D721Med (cell line): ENCODE results near the gene KIF5A.

ENCODE experiments used
- DNase-seq: peaks from one replicate; pipeline ENCODE4 v3.0.0; 2011; ENCODE audit warnings: low spot score; ENCODE audit not compliant: insufficient read length
- FAIRE-seq: peaks from 2 replicates; lab custom pipeline; 2011; peaks lifted over from hg19 to GRCh38; lab: Jason Lieb, UNC
- CTCF ChIP-seq: IDR thresholded peaks from 2 replicates; pipeline ENCODE4 v1.5.1; 2012; ENCODE audit warnings: mild to moderate bottlenecking, control low read depth; ENCODE audit not compliant: insufficient read depth; ENCODE audit errors: missing control alignments

KIF5A gene

GRCh38 chr12:57621497-57622292 is 71.9 kb downstream of the KIF5A start:
- no peak for FAIRE-seq
- TF ChIP-seq CTCF, result peak; percentile 72
- DNase-seq, result peak; percentile 87

- FAIRE-seq (no peak), DNase-seq (no peak)
- TF ChIP-seq CTCF, result no peak
Observed at GRCh38 chr12:57622293-57623245, 72.7 kb downstream of the KIF5A start.

DNA sequence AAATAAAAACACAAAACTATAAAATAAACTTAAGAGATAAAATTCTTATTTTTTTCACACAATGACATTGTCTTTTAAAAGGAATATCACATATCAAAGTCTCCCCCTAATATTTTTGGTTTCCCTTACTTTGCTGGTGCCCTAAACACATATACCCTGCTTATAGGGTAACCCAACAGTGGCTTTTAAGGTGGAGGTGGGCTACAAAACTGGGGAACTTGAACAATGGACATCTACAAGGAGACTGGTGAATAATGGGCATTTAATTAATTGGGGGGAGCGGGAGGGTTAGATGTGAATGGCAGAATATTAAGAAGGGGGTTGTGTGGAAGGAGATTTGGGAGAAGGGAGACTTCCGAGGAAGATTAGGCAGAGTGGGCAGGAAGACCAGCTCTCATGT is 73.5 kb downstream of the KIF5A start:
- TF ChIP-seq CTCF, result no peak
- DNase-seq, result no peak
- FAIRE-seq, result no peak

- TF ChIP-seq CTCF, result no peak
- FAIRE-seq, result no peak
- DNase-seq, result no peak
Observed at GRCh38 chr12:57623811-57624390, 74.1 kb downstream of the KIF5A start.

GRCh38 chr12:57624441-57625220 is 74.8 kb downstream of the KIF5A start:
- FAIRE-seq, result no peak
- DNase-seq, result no peak
- TF ChIP-seq CTCF, result no peak

DNA sequence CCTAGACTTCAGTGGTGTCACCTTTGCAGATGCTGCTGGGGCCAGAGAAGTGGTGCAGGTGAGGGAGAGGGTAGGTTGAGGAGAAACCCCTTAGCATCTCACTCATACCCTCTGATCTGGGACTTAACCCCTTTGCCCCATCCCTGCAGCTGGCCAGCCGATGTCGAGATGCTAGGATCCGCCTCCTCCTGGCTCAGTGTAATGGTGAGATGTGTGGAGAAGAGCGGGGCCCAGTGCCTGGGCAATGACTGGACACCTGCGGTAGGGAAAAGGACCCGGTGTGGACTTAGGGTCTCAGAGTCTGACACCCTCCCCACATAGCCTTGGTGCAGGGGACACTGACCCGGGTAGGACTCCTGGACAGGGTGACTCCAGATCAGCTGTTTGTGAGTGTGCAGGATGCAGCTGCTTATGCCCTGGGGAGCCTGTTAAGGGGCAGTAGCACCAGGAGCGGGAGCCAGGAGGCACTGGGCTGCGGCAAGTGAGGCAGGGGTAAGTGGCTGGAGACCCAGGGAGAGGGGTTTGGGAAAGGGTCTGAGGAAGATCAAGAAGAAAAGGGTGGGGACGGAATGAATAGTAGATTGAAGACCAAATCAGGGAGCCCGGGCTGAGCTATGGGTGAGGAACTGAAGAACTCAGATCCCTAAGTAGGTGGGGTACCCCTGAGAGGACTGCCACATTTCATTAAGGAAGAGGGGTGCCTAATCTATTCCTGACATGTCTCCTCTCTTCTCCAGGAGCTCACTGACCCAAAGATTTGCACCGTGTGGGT is 75.6 kb downstream of the KIF5A start:
- no peak for DNase-seq
- no peak for FAIRE-seq
- no peak for TF ChIP-seq CTCF
